ENCODE data around the gene SLC24A4. TPM values are rescaled to one million over a fixed set of nuclear protein-coding genes. Genes with fewer than 3 reads are reported as not detected.
A peak's percentile ranks its signal among the peaks of the same experiment; 100 is the strongest.

SLC24A4 gene
- total RNA-seq, 1 experiment from 2014 or later: 0.03 TPM

DNA sequence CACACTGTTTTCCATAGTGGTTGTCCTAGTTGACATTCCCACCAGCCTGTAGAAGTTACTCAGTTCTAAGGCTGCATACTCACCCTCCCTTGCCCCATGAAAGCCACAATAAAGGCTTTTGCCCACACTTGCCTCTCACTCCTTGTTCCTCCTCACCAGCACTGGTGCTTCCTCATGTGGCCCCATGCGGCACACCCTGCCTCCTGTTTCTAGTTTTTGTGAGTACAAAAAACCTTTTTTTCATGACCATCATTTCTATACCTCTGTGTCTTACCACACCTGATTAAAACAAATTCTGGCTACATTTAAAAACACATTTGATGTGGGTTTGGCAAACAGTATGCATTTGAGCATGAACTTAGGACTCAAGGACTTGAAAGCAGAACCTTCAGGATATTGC, 149.9 kb downstream of the SLC24A4 start:
- no peak overlapping the region for H3K27ac ChIP-seq
- H3K9me3 ChIP-seq (replicated peaks): no peaks in the 10 kb centered on the region
- H3K4me1 ChIP-seq (replicated peaks): no peaks in the 10 kb centered on the region
- H3K4me3 ChIP-seq: no peak overlapping the region
- H3K27me3 ChIP-seq (replicated peaks): no peaks in the 10 kb centered on the region
- no peaks in the 10 kb centered on the region for H3K36me3 ChIP-seq
- DNase-seq (ENCODE audit: low read depth in 1 of 2, low spot score in 2 of 2): peak in 1 of 2 experiments; percentile 12

GRCh38 chr14:92473261-92473968, 150.4 kb downstream of the SLC24A4 start:
- no peak overlapping the region for H3K27ac ChIP-seq
- no peak overlapping the region for H3K4me3 ChIP-seq
- peak in 1 of 2 experiments; percentile 7 for DNase-seq (ENCODE audit: low read depth in 1 of 2, low spot score in 2 of 2)
- H3K36me3 ChIP-seq: no peaks in the 10 kb centered on the region
- H3K9me3 ChIP-seq (replicated peaks): no peaks in the 10 kb centered on the region
- H3K27me3 ChIP-seq (replicated peaks): no peaks in the 10 kb centered on the region
- no peaks in the 10 kb centered on the region for H3K4me1 ChIP-seq (replicated peaks)

DNA sequence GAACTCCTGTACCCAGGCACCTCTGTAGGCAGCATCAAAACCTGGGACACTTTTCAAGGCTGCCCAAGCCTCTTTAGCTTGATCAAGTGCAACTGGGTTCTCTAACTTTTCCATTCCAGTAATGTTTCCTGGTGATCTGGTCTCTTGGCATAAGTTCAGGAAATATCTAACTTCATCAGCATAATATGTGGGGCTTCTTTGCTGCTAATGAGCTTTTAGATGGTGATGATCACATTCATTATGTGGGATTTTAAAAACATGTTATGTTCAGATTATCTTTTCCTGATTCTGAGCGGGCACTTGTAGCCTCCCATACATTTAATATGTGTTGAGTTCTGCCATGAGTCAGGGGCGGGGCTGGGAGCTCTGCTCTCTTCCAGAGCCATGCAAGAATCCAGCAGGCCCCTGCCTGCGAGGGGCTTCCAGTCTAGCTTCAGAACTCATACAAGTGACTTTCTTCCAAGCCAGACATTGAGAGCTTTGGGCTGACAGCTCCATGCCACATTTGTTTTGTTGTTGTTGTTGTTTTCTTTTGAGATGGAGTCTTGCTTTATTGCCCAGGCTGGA, 151.1 kb downstream of the SLC24A4 start:
- H3K9me3 ChIP-seq (replicated peaks): no peaks in the 10 kb centered on the region
- H3K4me3 ChIP-seq: no peak overlapping the region
- no peak overlapping the region for H3K27ac ChIP-seq
- no peaks in the 10 kb centered on the region for H3K36me3 ChIP-seq
- DNase-seq (ENCODE audit: low read depth in 1 of 2, low spot score in 2 of 2): peak in 1 of 2 experiments; percentile 5
- H3K27me3 ChIP-seq (replicated peaks): no peaks in the 10 kb centered on the region
- H3K4me1 ChIP-seq (replicated peaks): no peaks in the 10 kb centered on the region

DNA sequence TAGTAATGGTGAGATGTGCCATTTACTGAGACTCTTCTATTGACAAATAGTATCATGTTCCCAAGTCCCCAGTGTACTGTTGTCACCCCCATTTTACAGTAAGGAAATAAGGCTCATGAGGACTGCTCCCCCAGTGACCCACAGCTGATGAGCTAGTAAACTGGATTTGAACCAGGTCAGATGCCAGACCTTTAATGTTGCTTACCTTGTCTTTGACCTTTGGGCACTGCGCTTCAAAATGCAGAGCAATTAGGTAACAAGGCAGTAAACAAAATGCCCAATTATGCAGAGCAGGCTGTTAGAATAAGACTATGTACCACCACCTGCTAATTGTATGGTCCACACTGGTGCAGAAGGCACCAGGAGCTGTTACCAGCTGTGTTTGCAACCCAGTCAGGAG, 152.1 kb downstream of the SLC24A4 start:
- Histone ChIP-seq H3K27ac (no peak overlapping the region), H3K36me3 (no peaks in the 10 kb centered on the region), H3K4me3 (no peak overlapping the region), H3K9me3 (replicated peaks) (no peaks in the 10 kb centered on the region), H3K4me1 (replicated peaks) (no peaks in the 10 kb centered on the region), H3K27me3 (replicated peaks) (no peaks in the 10 kb centered on the region)
- no peak for DNase-seq (ENCODE audit: low read depth in 1 of 2, low spot score in 2 of 2)

GRCh38 chr14:92475451-92476187, 152.7 kb downstream of the SLC24A4 start:
- no peak overlapping the region for H3K4me3 ChIP-seq
- no peaks in the 10 kb centered on the region for H3K27me3 ChIP-seq (replicated peaks)
- 0 out of 2 replicates have a peak, but pooled peaks cover under 1% of the 10 kb centered on the region for H3K4me1 ChIP-seq (replicated peaks)
- H3K36me3 ChIP-seq: no peaks in the 10 kb centered on the region
- no peaks in the 10 kb centered on the region for H3K9me3 ChIP-seq (replicated peaks)
- no peak overlapping the region for H3K27ac ChIP-seq
- no peak for DNase-seq (ENCODE audit: low read depth in 1 of 2, low spot score in 2 of 2)

DNA sequence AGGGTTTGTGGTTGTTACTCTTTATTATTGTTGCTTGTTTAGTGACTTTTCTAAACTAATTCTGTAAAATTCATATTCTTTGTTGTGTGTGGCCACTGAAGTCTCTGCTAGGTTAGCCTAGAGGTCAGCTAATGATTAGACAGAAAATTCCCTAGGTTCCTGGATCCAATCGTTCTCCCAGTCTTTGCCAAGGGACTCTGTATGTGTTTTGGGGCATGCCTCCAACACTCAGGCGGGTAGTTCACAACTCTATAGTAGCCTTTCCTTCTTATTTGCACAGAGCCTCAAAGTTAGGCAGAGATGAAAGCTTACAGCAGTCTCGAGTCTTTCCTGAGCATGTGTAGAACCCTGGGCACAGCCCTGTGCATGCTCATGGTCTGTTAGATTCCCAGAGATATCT, 157.9 kb downstream of the SLC24A4 start:
- DNase-seq (ENCODE audit: low read depth in 1 of 2, low spot score in 2 of 2): peak in 1 of 2 experiments; percentile 7
- Histone ChIP-seq H3K36me3 (no peaks in the 10 kb centered on the region), H3K4me1 (replicated peaks) (peaks cover 13% of the 10 kb centered on the region; the same call in 1 of the 2 replicates), H3K9me3 (replicated peaks) (no peaks in the 10 kb centered on the region), H3K27ac (no peak overlapping the region), H3K27me3 (replicated peaks) (no peaks in the 10 kb centered on the region), H3K4me3 (no peak overlapping the region)

DNA sequence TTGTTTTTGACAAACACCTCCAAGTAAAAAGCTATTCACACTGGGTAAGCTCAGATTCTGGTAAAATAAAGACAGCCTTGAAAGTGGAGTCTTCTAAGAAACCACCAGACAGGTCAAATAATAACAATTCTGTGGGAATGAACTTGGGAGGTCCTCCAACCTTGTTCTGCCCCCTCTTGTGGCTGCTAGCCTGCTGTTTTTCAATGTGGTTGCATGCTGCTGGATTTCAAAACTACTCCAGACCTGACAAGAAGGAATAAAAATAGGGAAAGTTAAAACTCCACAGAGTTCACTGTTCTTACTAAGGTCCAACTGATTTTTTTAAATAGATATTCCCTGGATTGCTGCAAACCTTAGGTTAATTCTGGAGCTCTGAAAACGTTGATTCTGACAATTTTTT, 158.4 kb downstream of the SLC24A4 start:
- H3K9me3 ChIP-seq (replicated peaks): no peaks in the 10 kb centered on the region
- H3K36me3 ChIP-seq: no peaks in the 10 kb centered on the region
- peak; percentile 42 to 46 for DNase-seq (ENCODE audit: low read depth in 1 of 2, low spot score in 2 of 2)
- no peak overlapping the region for H3K27ac ChIP-seq
- no peak overlapping the region for H3K4me3 ChIP-seq
- peaks cover 13% of the 10 kb centered on the region; the same call in 1 of the 2 replicates for H3K4me1 ChIP-seq (replicated peaks)
- no peaks in the 10 kb centered on the region for H3K27me3 ChIP-seq (replicated peaks)

DNA sequence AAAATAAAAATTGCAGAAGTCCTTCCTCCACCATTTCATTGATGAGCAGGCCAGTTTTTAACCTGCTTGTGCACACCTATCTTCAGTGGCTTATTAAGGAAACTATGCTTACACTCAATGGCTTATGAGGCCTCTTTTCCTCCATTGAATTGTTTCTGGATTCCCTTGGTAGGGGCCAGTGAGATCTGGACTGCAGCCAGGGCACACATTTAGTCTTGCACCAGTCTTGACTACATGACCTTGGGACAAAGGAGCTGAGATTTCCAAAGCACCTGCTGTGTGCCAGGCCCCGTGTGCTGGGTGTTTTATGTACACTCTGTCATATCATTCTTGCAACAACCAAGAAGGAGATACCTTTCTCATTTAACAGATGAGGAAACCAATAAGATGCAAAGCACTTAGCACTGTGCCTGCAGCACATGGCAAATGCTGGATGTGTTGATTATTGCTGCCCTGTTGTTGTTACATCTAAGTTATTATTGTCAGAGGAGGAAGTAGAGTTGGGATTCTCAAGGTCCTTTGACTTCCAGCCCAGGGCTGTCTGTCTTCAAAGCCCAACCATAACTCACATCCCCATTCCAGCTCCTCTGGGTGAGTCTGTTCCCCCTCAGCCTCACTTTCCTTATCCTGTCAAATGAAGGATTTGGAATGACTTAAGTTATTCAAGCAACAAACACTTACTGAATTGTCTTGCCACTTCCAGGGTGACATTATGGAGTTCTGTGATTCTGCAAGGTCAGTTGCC, 159.0 kb downstream of the SLC24A4 start:
- H3K9me3 ChIP-seq (replicated peaks): no peaks in the 10 kb centered on the region
- peaks cover 13% of the 10 kb centered on the region; the same call in 1 of the 2 replicates for H3K4me1 ChIP-seq (replicated peaks)
- no peak overlapping the region for H3K4me3 ChIP-seq
- H3K27me3 ChIP-seq (replicated peaks): no peaks in the 10 kb centered on the region
- no peak overlapping the region for H3K27ac ChIP-seq
- peak in 1 of 2 experiments; percentile 6 for DNase-seq (ENCODE audit: low read depth in 1 of 2, low spot score in 2 of 2)
- H3K36me3 ChIP-seq: no peaks in the 10 kb centered on the region

GRCh38 chr14:92482621-92483319, 159.8 kb downstream of the SLC24A4 start:
- Histone ChIP-seq H3K4me3 (no peak overlapping the region), H3K27ac (no peak overlapping the region), H3K9me3 (replicated peaks) (no peaks in the 10 kb centered on the region), H3K36me3 (no peaks in the 10 kb centered on the region), H3K4me1 (replicated peaks) (peaks cover 13% of the 10 kb centered on the region; the same call in 1 of the 2 replicates), H3K27me3 (replicated peaks) (no peaks in the 10 kb centered on the region)
- DNase-seq (ENCODE audit: low read depth in 1 of 2, low spot score in 2 of 2): peak in 1 of 2 experiments; percentile 34

- H3K36me3 ChIP-seq: no peaks in the 10 kb centered on the region
- no peak overlapping the region for H3K4me3 ChIP-seq
- no peak for DNase-seq (ENCODE audit: low read depth in 1 of 2, low spot score in 2 of 2)
- H3K9me3 ChIP-seq (replicated peaks): no peaks in the 10 kb centered on the region
- H3K27me3 ChIP-seq (replicated peaks): no peaks in the 10 kb centered on the region
- no peak overlapping the region for H3K27ac ChIP-seq
- peaks cover 13% of the 10 kb centered on the region; the same call in 1 of the 2 replicates for H3K4me1 ChIP-seq (replicated peaks)
These were observed 161.3 kb downstream of the SLC24A4 start for GRCh38 chr14:92484132-92484823.

DNA sequence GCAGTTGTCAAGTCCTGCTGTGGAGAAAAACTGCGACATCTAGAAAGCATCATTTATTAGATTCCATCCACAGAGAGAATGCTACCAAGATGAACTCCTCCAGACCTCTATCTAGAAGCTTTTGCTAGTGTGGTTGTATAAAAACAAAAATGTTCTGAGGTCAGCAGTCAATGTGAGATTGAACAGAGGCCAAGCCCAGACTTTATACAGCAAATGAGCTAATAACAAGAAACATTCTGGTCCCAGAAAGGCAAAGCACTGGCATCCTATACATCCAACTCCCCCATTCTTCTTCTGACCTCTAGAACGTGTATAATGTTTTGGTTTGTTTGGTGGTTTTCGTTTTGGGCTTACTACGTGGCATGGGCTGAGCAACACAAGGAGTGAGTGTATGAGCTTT, 163.9 kb downstream of the SLC24A4 start:
- H3K27ac ChIP-seq: no peak overlapping the region
- H3K9me3 ChIP-seq (replicated peaks): no peaks in the 10 kb centered on the region
- peaks cover under 1% of the 10 kb centered on the region; the same call in 1 of the 2 replicates for H3K4me1 ChIP-seq (replicated peaks)
- no peaks in the 10 kb centered on the region for H3K27me3 ChIP-seq (replicated peaks)
- DNase-seq (ENCODE audit: low read depth in 1 of 2, low spot score in 2 of 2): no peak
- H3K36me3 ChIP-seq: no peaks in the 10 kb centered on the region
- no peak overlapping the region for H3K4me3 ChIP-seq

- Histone ChIP-seq H3K27ac (no peak overlapping the region), H3K36me3 (no peaks in the 10 kb centered on the region), H3K4me3 (no peak overlapping the region), H3K27me3 (replicated peaks) (no peaks in the 10 kb centered on the region), H3K4me1 (replicated peaks) (no peaks in the 10 kb centered on the region), H3K9me3 (replicated peaks) (no peaks in the 10 kb centered on the region)
- no peak for DNase-seq (ENCODE audit: low read depth in 1 of 2, low spot score in 2 of 2)
These were observed 164.7 kb downstream of the SLC24A4 start for GRCh38 chr14:92487513-92488133.
